Smooth muscle cell (in vitro differentiated cells): ENCODE measurements around the gene RAB44. TPM values are rescaled to one million over a fixed set of nuclear protein-coding genes. Genes with fewer than 3 reads are reported as not detected.

Source experiments
- DNase-seq: peaks from one replicate; lab custom pipeline; 2025; ENCODE audit not compliant: unreplicated experiment; lab: John Stamatoyannopoulos, UW
- H2AFZ ChIP-seq: fragments of 200-600 bp; sonication (generic); 2 replicates; pipeline ENCODE4 v1.6.0; 2016; ENCODE audit warnings: antibody characterized with exemption, low read depth, mild to moderate bottlenecking
- H3F3A ChIP-seq: fragments of 200-600 bp; sonication (generic); 2 replicates; pipeline ENCODE4 v1.6.0; 2017; ENCODE audit warnings: antibody characterized with exemption, low read depth
- H3K27ac ChIP-seq: fragments of 200-600 bp; sonication (generic); 2 replicates; pipeline ENCODE4 v1.5.1; 2016; ENCODE audit warnings: low read depth, mild to moderate bottlenecking
- H3K27me3 ChIP-seq: fragments of 200-600 bp; sonication (generic); 2 replicates; pipeline ENCODE4 v1.6.1; 2016; ENCODE audit warnings: low read depth, mild to moderate bottlenecking
- H3K36me3 ChIP-seq: fragments of 200-600 bp; sonication (generic); 2 replicates; pipeline ENCODE4 v1.5.1; 2016; ENCODE audit warnings: low read depth
- H3K4me1 ChIP-seq: fragments of 200-600 bp; sonication (generic); 2 replicates; pipeline ENCODE4 v1.5.1; 2016; ENCODE audit warnings: low read depth
- H3K4me2 ChIP-seq: fragments of 200-600 bp; sonication (generic); 2 replicates; pipeline ENCODE4 v1.6.0; 2016; ENCODE audit warnings: mild to moderate bottlenecking
- H3K4me3 ChIP-seq: fragments of 200-600 bp; sonication (generic); 2 replicates; pipeline ENCODE4 v1.5.1; 2016; ENCODE audit warnings: mild to moderate bottlenecking
- H3K79me2 ChIP-seq: fragments of 200-600 bp; sonication (generic); 2 replicates; pipeline ENCODE4 v1.6.0; 2016; ENCODE audit warnings: low read depth, mild to moderate bottlenecking
- H3K9ac ChIP-seq: fragments of 200-600 bp; sonication (generic); 2 replicates; pipeline ENCODE4 v1.6.0; 2016; ENCODE audit warnings: low read depth
- H3K9me3 ChIP-seq: fragments of 200-600 bp; sonication (generic); replicated peaks from 2 replicates; pipeline ENCODE4 v1.5.1; 2016; ENCODE audit warnings: low read depth
- H4K20me1 ChIP-seq: fragments of 200-600 bp; sonication (generic); 2 replicates; pipeline ENCODE4 v1.6.0; 2016; ENCODE audit warnings: low read depth
- CTCF ChIP-seq: fragments of 200-600 bp; sonication (generic); IDR thresholded peaks from 2 replicates; pipeline ENCODE4 v1.5.1; 2017; ENCODE audit warnings: borderline replicate concordance, mild to moderate bottlenecking, antibody characterized with exemption; ENCODE audit not compliant: insufficient read depth, poor library complexity, severe bottlenecking
- WGBS: methylation state at CpG from one replicate; pipeline ENCODE4 v1.1.7; 2016; ENCODE audit warnings: low lambda C conversion rate; 5-methylcytosine and 5-hydroxymethylcytosine counted together
- polyA plus RNA-seq: library from polyadenylated mRNA; unstranded; fragments of >200 nt; fragmentation: Nextera tagmentation; extraction: Ambion mirVana; gene quantifications from 2 replicates; pipeline ENCODE4 v1.2.1, GENCODE V29; 2016
- total RNA-seq: library from RNA; depleted of rRNA; stranded (reverse); fragments of >200 nt; gene quantifications from 2 replicates; pipeline ENCODE4 v1.2.3, GENCODE V29; 2014

Gene RAB44
- total and polyA plus RNA-seq, 2 experiments from 2014 or later, result 0.03 TPM; not detected in 1

DNA sequence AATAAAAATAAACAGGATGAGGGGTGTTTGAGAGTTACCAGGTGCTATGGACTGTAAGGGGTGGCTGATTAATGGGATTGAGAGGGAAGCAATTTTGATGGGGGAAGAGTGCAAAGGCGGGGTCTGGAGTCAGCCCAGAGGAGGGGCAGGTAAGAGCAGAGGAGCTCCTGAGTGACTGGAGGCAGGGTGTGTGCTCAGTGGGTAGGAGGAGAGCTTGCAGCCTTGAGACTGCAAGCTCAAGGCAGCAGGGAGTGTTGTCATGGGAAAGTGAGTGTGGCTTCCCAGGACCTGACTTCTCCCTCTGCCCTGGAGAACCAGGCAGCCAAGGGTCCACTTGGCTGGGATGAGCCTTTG lies 54.2 kb downstream of the RAB44 start:
- Histone ChIP-seq H3K36me3 (no peaks in the 10 kb centered on the region), H3K27me3 (no peaks in the 10 kb centered on the region), H3K27ac (no peak overlapping the region), H3K9me3 (no peaks in the 10 kb centered on the region), H3K4me3 (no peak overlapping the region), H4K20me1 (no peaks in the 10 kb centered on the region), H3F3A (no peaks in the 10 kb centered on the region), H3K4me1 (no peaks in the 10 kb centered on the region), H3K4me2 (no peak overlapping the region), H3K79me2 (no peaks in the 10 kb centered on the region), H2AFZ (no peak overlapping the region), H3K9ac (no peak overlapping the region)
- no peak for DNase-seq
- no peak for TF ChIP-seq CTCF
- WGBS, result 0% methylated on average over 1 of the region's 1 CpG

DNA sequence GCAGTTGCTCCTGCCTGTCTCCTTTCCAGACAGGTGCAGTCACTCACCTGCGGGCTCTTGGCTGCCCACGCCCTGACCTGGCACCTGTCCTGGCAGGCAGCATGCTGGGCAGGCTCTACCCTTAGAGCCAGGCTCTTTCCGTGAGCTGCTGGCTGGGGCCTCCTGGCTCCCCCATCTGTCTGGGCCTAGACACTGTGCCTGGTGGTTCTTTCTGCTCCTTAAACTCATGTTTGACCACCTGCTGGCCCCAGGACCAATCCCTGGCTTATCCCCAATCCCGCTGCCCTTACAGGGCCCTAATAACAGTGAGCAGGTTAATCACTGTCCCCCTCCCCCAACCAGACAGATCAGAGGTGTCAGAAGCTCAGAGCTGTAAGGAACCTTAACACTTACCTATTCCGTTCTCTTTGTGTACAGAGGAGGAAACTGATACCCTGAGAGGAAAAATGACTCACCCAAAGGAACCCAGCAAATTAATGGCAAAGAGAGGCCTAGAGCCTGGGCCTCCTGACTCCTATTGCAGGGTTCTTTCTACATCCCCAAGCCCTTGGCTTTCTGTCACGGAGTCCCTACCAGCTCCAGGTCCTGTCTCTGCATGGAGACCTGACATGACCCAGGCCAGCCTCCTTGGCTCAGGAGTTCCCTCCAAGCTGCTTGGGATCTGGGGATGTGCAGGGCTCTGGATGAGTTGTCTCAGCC lies 54.7 kb downstream of the RAB44 start:
- H3K9ac ChIP-seq, result no peak overlapping the region
- no peaks in the 10 kb centered on the region for H3K9me3 ChIP-seq
- no peak overlapping the region for H3K4me2 ChIP-seq
- no peak overlapping the region for H3K27ac ChIP-seq
- H3K4me3 ChIP-seq, result no peak overlapping the region
- no peak overlapping the region for H2AFZ ChIP-seq
- DNase-seq, result no peak
- no peaks in the 10 kb centered on the region for H3K27me3 ChIP-seq
- H3K36me3 ChIP-seq, result no peaks in the 10 kb centered on the region
- no peaks in the 10 kb centered on the region for H4K20me1 ChIP-seq
- no peaks in the 10 kb centered on the region for H3F3A ChIP-seq
- no peaks in the 10 kb centered on the region for H3K79me2 ChIP-seq
- no peak for TF ChIP-seq CTCF
- H3K4me1 ChIP-seq, result no peaks in the 10 kb centered on the region
- WGBS, result 90% methylated on average over 6 of the region's 6 CpGs

GRCh38 chr6:36752886-36753506 lies 55.4 kb downstream of the RAB44 start:
- Histone ChIP-seq H3K9me3 (no peaks in the 10 kb centered on the region), H4K20me1 (no peaks in the 10 kb centered on the region), H3K36me3 (no peaks in the 10 kb centered on the region), H3K9ac (no peak overlapping the region), H3K4me3 (no peak overlapping the region), H3F3A (no peaks in the 10 kb centered on the region), H3K79me2 (no peaks in the 10 kb centered on the region), H3K4me1 (no peaks in the 10 kb centered on the region), H3K27me3 (no peaks in the 10 kb centered on the region), H2AFZ (no peak overlapping the region), H3K4me2 (no peak overlapping the region), H3K27ac (no peak overlapping the region)
- TF ChIP-seq CTCF, result no peak
- 85% methylated on average over 6 of the region's 6 CpGs for WGBS
- no peak for DNase-seq
